ENCODE measurements around the gene ESYT3. TPM values are rescaled to one million over a fixed set of nuclear protein-coding genes. Genes with fewer than 3 reads are reported as not detected.

The ESYT3 gene
- total RNA-seq, 2 donors from 2014 or later: 1.1 to 3.2 TPM

- WGBS: 92% methylated on average over 6 of the region's 6 CpGs
- intact Hi-C loops (cut with DNase I): no loop called here
- TF ChIP-seq POLR2A (IDR thresholded peaks at IDR 0.05) (no peak), POLR2AphosphoS5 (IDR thresholded peaks at IDR 0.05) (no peak), CTCF (IDR thresholded peaks at IDR 0.05) (no peak)
- Histone ChIP-seq H3K27me3 (replicated peaks; ENCODE audit: insufficient read depth) (no peaks in the 10 kb centered on the region), H3K27ac (no peak overlapping the region), H3K36me3 (no peaks in the 10 kb centered on the region), H3K9me3 (no peaks in the 10 kb centered on the region), H3K4me3 (no peak overlapping the region), H3K4me1 (replicated peaks) (no peaks in the 10 kb centered on the region)
- DNase-seq (ENCODE audit: low spot score): no peak
Measured at GRCh38 chr3:138404121-138404520, 30.3 kb upstream of the ESYT3 start.

GRCh38 chr3:138405001-138405400 lies 29.4 kb upstream of the ESYT3 start:
- no peaks in the 10 kb centered on the region for H3K36me3 ChIP-seq
- intact Hi-C loops (cut with DNase I): no loop called here
- H3K4me1 ChIP-seq (replicated peaks): no peaks in the 10 kb centered on the region
- no peak overlapping the region for H3K4me3 ChIP-seq
- no peak overlapping the region for H3K27ac ChIP-seq
- H3K27me3 ChIP-seq (replicated peaks; ENCODE audit: insufficient read depth): no peaks in the 10 kb centered on the region
- H3K9me3 ChIP-seq: no peaks in the 10 kb centered on the region
- WGBS: 88% methylated on average over 7 of the region's 7 CpGs
- no peak for DNase-seq (ENCODE audit: low spot score)
- no peak for TF ChIP-seq POLR2AphosphoS5 (IDR thresholded peaks at IDR 0.05)
- no peak for TF ChIP-seq CTCF (IDR thresholded peaks at IDR 0.05)
- TF ChIP-seq POLR2A (IDR thresholded peaks at IDR 0.05): no peak

- DNase-seq (ENCODE audit: low spot score): no peak
- TF ChIP-seq POLR2AphosphoS5 (IDR thresholded peaks at IDR 0.05) (no peak), CTCF (IDR thresholded peaks at IDR 0.05) (no peak), POLR2A (IDR thresholded peaks at IDR 0.05) (no peak)
- no peaks in the 10 kb centered on the region for H3K27me3 ChIP-seq (replicated peaks; ENCODE audit: insufficient read depth)
- H3K4me1 ChIP-seq (replicated peaks): no peaks in the 10 kb centered on the region
- H3K27ac ChIP-seq: no peak overlapping the region
- intact Hi-C loops (cut with DNase I): no loop called here
- no peaks in the 10 kb centered on the region for H3K9me3 ChIP-seq
- 69% methylated on average over 5 of the region's 5 CpGs for WGBS
- no peaks in the 10 kb centered on the region for H3K36me3 ChIP-seq
- H3K4me3 ChIP-seq: no peak overlapping the region
Measured at GRCh38 chr3:138405486-138405885, 28.9 kb upstream of the ESYT3 start.

GRCh38 chr3:138406606-138407005 lies 27.8 kb upstream of the ESYT3 start:
- no peak for DNase-seq (ENCODE audit: low spot score)
- TF ChIP-seq POLR2A (IDR thresholded peaks at IDR 0.05) (no peak), POLR2AphosphoS5 (IDR thresholded peaks at IDR 0.05) (no peak), CTCF (IDR thresholded peaks at IDR 0.05) (no peak)
- H3K36me3 ChIP-seq: no peaks in the 10 kb centered on the region
- H3K9me3 ChIP-seq: no peaks in the 10 kb centered on the region
- H3K4me1 ChIP-seq (replicated peaks): no peaks in the 10 kb centered on the region
- intact Hi-C loops (cut with DNase I): no loop called here
- no peak overlapping the region for H3K4me3 ChIP-seq
- H3K27ac ChIP-seq: no peak overlapping the region
- 90% methylated on average over 2 of the region's 2 CpGs for WGBS
- no peaks in the 10 kb centered on the region for H3K27me3 ChIP-seq (replicated peaks; ENCODE audit: insufficient read depth)

- Histone ChIP-seq H3K4me1 (replicated peaks) (no peaks in the 10 kb centered on the region), H3K36me3 (no peaks in the 10 kb centered on the region), H3K27ac (no peak overlapping the region), H3K9me3 (no peaks in the 10 kb centered on the region), H3K27me3 (replicated peaks; ENCODE audit: insufficient read depth) (no peaks in the 10 kb centered on the region), H3K4me3 (no peak overlapping the region)
- intact Hi-C loops (cut with DNase I): no loop called here
- TF ChIP-seq CTCF (IDR thresholded peaks at IDR 0.05) (no peak), POLR2AphosphoS5 (IDR thresholded peaks at IDR 0.05) (no peak), POLR2A (IDR thresholded peaks at IDR 0.05) (no peak)
- WGBS: 89% methylated on average over 3 of the region's 3 CpGs
- no peak for DNase-seq (ENCODE audit: low spot score)
Measured at GRCh38 chr3:138407236-138407907, 27.0 kb upstream of the ESYT3 start.
